IMR-90 (cell line): ENCODE results near the gene C1orf167. TPM values are rescaled to one million over a fixed set of nuclear protein-coding genes. Genes with fewer than 3 reads are reported as not detected.

ENCODE experiments used
- ATAC-seq: fragments of 200-7000 bp; cut with Tn5 transposase; 2 replicates; pipeline ENCODE4 v1.9.1; 2020; ENCODE audit warnings: low read depth, mild to moderate bottlenecking, moderate library complexity
- BruUV-seq: library from RNA; stranded (reverse); fragments of 400-500 nt; replicated peaks from 2 replicates; lab custom pipeline; 2021; lab: Mats Ljungman, UMichigan
- CTCF ChIA-PET: fragments of 300-600 bp; formaldehyde crosslinking; extraction: SDS; loops from one replicate; lab custom pipeline; 2021; ENCODE audit warnings: antibody characterized with exemption; lab: Yijun Ruan, JAX
- POLR2A ChIA-PET: fragments of 300-600 bp; sonication (Branson Sonifier 250); formaldehyde crosslinking; loops from one replicate; lab custom pipeline; 2022; ENCODE audit warnings: antibody characterized with exemption; ENCODE audit not compliant: unreplicated experiment; lab: Charles Lee
- DNase-seq: peaks from one replicate; pipeline ENCODE4 v3.0.0; 2013
- H2AFZ ChIP-seq: replicated peaks from 2 replicates; pipeline ENCODE3; 2013; ENCODE audit warnings: low read length, mild to moderate bottlenecking; ENCODE audit not compliant: poor library complexity
- H2AK5ac ChIP-seq: 2 replicates; pipeline ENCODE4 v1.6.1; 2013; ENCODE audit warnings: low read depth, low read length, inconsistent platforms
- H2AK9ac ChIP-seq: replicated peaks from 2 replicates; pipeline ENCODE3; 2013; ENCODE audit warnings: mild to moderate bottlenecking, low read depth, low read length, moderate library complexity; ENCODE audit not compliant: poor library complexity
- H2BK120ac ChIP-seq: 2 replicates; pipeline ENCODE4 v1.6.1; 2013; ENCODE audit warnings: low read depth, low read length, inconsistent platforms
- H2BK15ac ChIP-seq: 3 replicates; pipeline ENCODE4 v1.6.1; 2013; ENCODE audit warnings: low read depth, low read length, inconsistent platforms
- H2BK20ac ChIP-seq: 2 replicates; pipeline ENCODE4 v1.6.1; 2013; ENCODE audit warnings: low read depth, mild to moderate bottlenecking, inconsistent platforms, low read length, moderate library complexity
- H2BK5ac ChIP-seq: 2 replicates; pipeline ENCODE4 v1.6.1; 2013; ENCODE audit warnings: mild to moderate bottlenecking, low read depth, low read length, inconsistent platforms; ENCODE audit not compliant: poor library complexity, severe bottlenecking
- H3K14ac ChIP-seq: replicated peaks from 2 replicates; pipeline ENCODE4 v1.6.1; 2013; ENCODE audit warnings: low read depth, low read length, inconsistent platforms
- H3K18ac ChIP-seq: 2 replicates; pipeline ENCODE4 v1.6.1; 2013; ENCODE audit warnings: low read depth, low read length, control low read depth
- H3K23ac ChIP-seq: 2 replicates; pipeline ENCODE4 v1.6.1; 2013; ENCODE audit warnings: low read depth, low read length, inconsistent platforms
- H3K27ac ChIP-seq: 2 replicates; pipeline ENCODE4 v1.5.1; 2013; ENCODE audit warnings: mild to moderate bottlenecking, control low read depth, low read length; ENCODE audit not compliant: insufficient read depth
- H3K27me3 ChIP-seq: 2 replicates; pipeline ENCODE4 v1.6.1; 2013; ENCODE audit warnings: low read length; ENCODE audit not compliant: control insufficient read depth, insufficient read depth
- H3K36me3 ChIP-seq: 2 replicates; pipeline ENCODE4 v1.6.1; 2013; ENCODE audit warnings: low read length, mixed read lengths; ENCODE audit not compliant: control insufficient read depth, insufficient read depth
- H3K4ac ChIP-seq: 2 replicates; pipeline ENCODE4 v1.6.1; 2013; ENCODE audit warnings: low read depth, low read length, inconsistent platforms
- H3K4me1 ChIP-seq: 2 replicates; pipeline ENCODE4 v1.6.1; 2013; ENCODE audit warnings: low read length, mixed read lengths; ENCODE audit not compliant: control insufficient read depth, insufficient read depth
- H3K4me2 ChIP-seq: 2 replicates; pipeline ENCODE4 v1.6.1; 2013; ENCODE audit warnings: low read depth, mild to moderate bottlenecking, control low read depth, low read length, moderate library complexity
- H3K4me3 ChIP-seq: 2 replicates; pipeline ENCODE4 v1.5.1; 2013; ENCODE audit warnings: low read depth, mild to moderate bottlenecking, control low read depth, low read length, moderate library complexity; ENCODE audit not compliant: insufficient read depth
- H3K56ac ChIP-seq: 2 replicates; pipeline ENCODE4 v1.6.1; 2013; ENCODE audit warnings: low read length, inconsistent platforms; ENCODE audit not compliant: insufficient read depth; ENCODE audit errors: extremely low read depth
- H3K79me1 ChIP-seq, 2 experiments: 2 replicates each; pipeline ENCODE4 v1.6.1; 2013; ENCODE audit warnings: low read length in 2 of 2, inconsistent platforms in 1 of 2, low read depth in 1 of 2
- H3K9ac ChIP-seq: 2 replicates; pipeline ENCODE4 v1.6.1; 2013; ENCODE audit warnings: low read depth, low read length, control low read depth
- H3K9me1 ChIP-seq: 2 replicates; pipeline ENCODE4 v1.6.1; 2013; ENCODE audit warnings: low read length, inconsistent platforms; ENCODE audit not compliant: insufficient read depth
- H3K9me3 ChIP-seq: 2 replicates; pipeline ENCODE4 v1.6.1; 2013; ENCODE audit warnings: low read length; ENCODE audit not compliant: control insufficient read depth, insufficient read depth
- H4K20me1 ChIP-seq: 2 replicates; pipeline ENCODE4 v1.6.1; 2013; ENCODE audit warnings: low read length, inconsistent platforms; ENCODE audit not compliant: insufficient read depth
- H4K5ac ChIP-seq: 2 replicates; pipeline ENCODE4 v1.6.1; 2013; ENCODE audit warnings: mild to moderate bottlenecking, low read depth, low read length, control low read depth
- H4K8ac ChIP-seq, 2 experiments: 2 replicates each; pipeline ENCODE4 v1.6.1; 2013; ENCODE audit warnings: low read depth in 2 of 2, low read length in 2 of 2, control low read depth in 1 of 2, inconsistent platforms in 1 of 2
- H4K91ac ChIP-seq: 2 replicates; pipeline ENCODE4 v1.6.1; 2013; ENCODE audit warnings: low read depth, low read length, inconsistent platforms; ENCODE audit not compliant: insufficient read depth
- BHLHE40 ChIP-seq: fragments of 150-350 bp; IDR thresholded peaks from 2 replicates; pipeline ENCODE4 v1.6.1; 2016; ENCODE audit warnings: mild to moderate bottlenecking, low read depth, low read length
- CEBPB ChIP-seq: IDR thresholded peaks from 2 replicates; pipeline ENCODE4 v1.6.1; 2012; ENCODE audit warnings: low read depth, low read length, improper control_type of control experiment
- CHD1 ChIP-seq: IDR thresholded peaks from 2 replicates; pipeline ENCODE4 v1.6.1; 2012; ENCODE audit warnings: low read depth, low read length, improper control_type of control experiment
- FOS ChIP-seq: fragments of 150-350 bp; IDR thresholded peaks from 2 replicates; pipeline ENCODE4 v1.6.1; 2016; ENCODE audit warnings: low read depth, low read length
- MAFK ChIP-seq: IDR thresholded peaks from 2 replicates; pipeline ENCODE4 v1.6.1; 2012; ENCODE audit warnings: low read depth, low read length, improper control_type of control experiment
- MAZ ChIP-seq: IDR thresholded peaks from 2 replicates; pipeline ENCODE4 v1.6.1; 2012; ENCODE audit warnings: low read depth, mild to moderate bottlenecking, low read length, improper control_type of control experiment, moderate library complexity, borderline replicate concordance
- MXI1 ChIP-seq: IDR thresholded peaks from 2 replicates; pipeline ENCODE4 v1.6.1; 2012; ENCODE audit warnings: low read depth, mild to moderate bottlenecking, low read length, moderate library complexity, borderline replicate concordance
- POLR2A ChIP-seq: IDR thresholded peaks from 2 replicates; pipeline ENCODE4 v1.6.1; 2012; ENCODE audit warnings: mild to moderate bottlenecking, low read depth, low read length
- RAD21 ChIP-seq: IDR thresholded peaks from 2 replicates; pipeline ENCODE4 v1.6.1; 2012; ENCODE audit warnings: low read length, improper control_type of control experiment
- RCOR1 ChIP-seq: IDR thresholded peaks from 2 replicates; pipeline ENCODE4 v1.6.1; 2012; ENCODE audit warnings: mild to moderate bottlenecking, low read length, improper control_type of control experiment; ENCODE audit not compliant: insufficient replicate concordance
- RFX5 ChIP-seq: IDR thresholded peaks from 2 replicates; pipeline ENCODE4 v1.8.0; 2012; ENCODE audit warnings: low read depth, mild to moderate bottlenecking, low read length, moderate library complexity
- SMC3 ChIP-seq: fragments of 150-350 bp; IDR thresholded peaks from 2 replicates; pipeline ENCODE4 v1.6.1; 2016; ENCODE audit warnings: low read depth, mild to moderate bottlenecking, antibody characterized with exemption, low read length, moderate library complexity
- WGBS, 2 experiments: methylation state at CpG; one replicate each; pipeline versions ENCODE4 v1.1.5 to v1.1.7; 2013; ENCODE audit warnings: missing lambda C conversion rate in 2 of 2; ENCODE audit not compliant: insufficient read length in 1 of 2; ENCODE audit errors: extremely low coverage in 2 of 2; 5-methylcytosine and 5-hydroxymethylcytosine counted together
- dilution Hi-C: fragments of 300-500 bp; cut with HindIII; formaldehyde crosslinking; loops from one replicate; pipeline ENCODE4 v1.14.3; 2018; ENCODE audit warnings: low sequenced_read_pairs; ENCODE audit not compliant: unreplicated experiment
- in situ Hi-C: fragments of 300-500 bp; cut with MboI; formaldehyde crosslinking; loops from 3 replicates; pipeline ENCODE4 v1.14.3; 2019; ENCODE audit warnings: low sequenced_read_pairs, inconsistent platforms, mixed read lengths
- intact Hi-C: fragments of 100-400 bp; cut with micrococcal nuclease; formaldehyde crosslinking; loops from 2 replicates; pipeline ENCODE4 v1.10.0; 2022
- polyA plus RNA-seq, 3 experiments: library from polyadenylated mRNA; depleted of rRNA; stranded (reverse); fragments of >200 nt; gene quantifications; 2 replicates each; pipeline ENCODE4 v1.2.3, GENCODE V29; 2012; ENCODE audit warnings: low replicate concordance in 1 of 3
- total RNA-seq: library from RNA; depleted of rRNA; stranded (reverse); fragments of >200 nt; gene quantifications from 2 replicates; pipeline ENCODE4 v1.2.3, GENCODE V29; 2012
- TF ChIP-seq, protein P1 (sequence below): conservative IDR thresholded peaks from 2 replicates; pipeline ENCODE4 v1.5.1; 2012; ENCODE audit warnings: mild to moderate bottlenecking, low read depth, low read length, improper control_type of control experiment
- TF ChIP-seq, protein P2 (sequence below): fragments of 150-350 bp; IDR thresholded peaks from 2 replicates; pipeline ENCODE4 v1.6.1; 2016; ENCODE audit warnings: low read depth, mild to moderate bottlenecking, low read length, moderate library complexity, borderline replicate concordance
- TF ChIP-seq, protein P3 (sequence below): fragments of 150-350 bp; IDR thresholded peaks from 2 replicates; pipeline ENCODE4 v1.6.1; 2017; ENCODE audit warnings: mild to moderate bottlenecking, antibody characterized with exemption, low read length, low read depth

Gene C1orf167
- total and polyA plus RNA-seq, 2 of the 4 experiments (the other 2 are of a cell fraction) = under 0.01 to 0.15 TPM

DNA sequence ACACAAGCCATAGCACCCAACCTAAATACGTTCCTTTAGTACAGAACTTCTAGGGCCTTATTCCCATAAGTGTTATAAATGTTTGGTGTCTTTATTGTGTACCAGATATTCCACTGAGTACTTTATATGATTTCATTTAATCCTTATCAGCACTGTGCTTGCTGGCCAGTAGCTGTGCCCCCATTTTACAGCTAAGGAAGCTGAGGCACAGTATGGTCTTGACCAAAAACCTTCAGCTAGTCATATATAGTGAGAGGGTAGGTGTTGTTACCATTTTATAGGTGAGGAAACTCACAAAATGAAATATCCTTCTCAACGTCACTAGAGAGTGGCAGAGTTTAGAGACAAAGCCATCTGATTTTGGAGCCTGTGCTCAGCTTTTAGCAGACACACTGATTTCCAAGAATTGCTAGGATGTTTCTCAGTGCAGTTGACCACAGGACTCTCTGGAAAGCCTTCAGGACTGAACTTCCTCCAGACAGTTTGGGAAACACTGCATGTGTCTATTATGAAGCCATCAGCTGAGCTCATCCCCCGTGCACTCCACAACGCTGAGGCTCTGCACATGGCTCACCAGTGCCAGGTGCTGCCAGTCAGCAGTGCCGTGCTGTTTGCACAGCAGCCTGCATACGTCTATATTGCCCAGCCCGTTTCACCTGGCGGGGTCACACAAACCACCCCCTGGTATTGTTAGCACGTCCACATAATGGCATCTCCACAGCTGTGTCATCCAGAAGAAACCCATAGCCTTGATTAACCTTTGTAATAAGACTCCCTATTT, 70.1 kb downstream of the C1orf167 start:
- no peak overlapping the region for H4K91ac ChIP-seq
- no peak overlapping the region for H4K8ac ChIP-seq
- ATAC-seq = no peak
- no peak overlapping the region for H3K4me2 ChIP-seq
- peaks cover 9% of the 10 kb centered on the region; the same call in 1 of the 2 replicates for H4K20me1 ChIP-seq
- no peak overlapping the region for H3K9ac ChIP-seq
- POLR2A ChIA-PET = interaction anchor here (0.6 kb wide), 1 partner anchor 235 kb away, joined by 3 read pairs; no protein-coding TSS in a partner anchor
- H3K27me3 ChIP-seq = no peaks in the 10 kb centered on the region
- no peak overlapping the region for H2AK9ac ChIP-seq
- CTCF ChIA-PET = no interaction called here
- H3K9me3 ChIP-seq = no peaks in the 10 kb centered on the region
- no peak overlapping the region for H3K4me3 ChIP-seq
- H3K79me1 ChIP-seq = peaks cover 0 to 4% of the 10 kb centered on the region in 2 experiments; a peak in 2 of 4 replicates
- no peak overlapping the region for H4K5ac ChIP-seq
- H3K18ac ChIP-seq = no peak overlapping the region
- H2BK120ac ChIP-seq = no peak overlapping the region
- in situ Hi-C loops = no loop called here
- H3K56ac ChIP-seq = no peak overlapping the region
- DNase-seq = no peak
- dilution Hi-C loops = no loop called here
- H2AK5ac ChIP-seq = no peak overlapping the region
- no peak overlapping the region for H2BK20ac ChIP-seq
- H3K4me1 ChIP-seq = no peaks in the 10 kb centered on the region
- H3K4ac ChIP-seq = no peak overlapping the region
- H3K14ac ChIP-seq = no peak overlapping the region
- no peak overlapping the region for H2BK5ac ChIP-seq
- H3K27ac ChIP-seq = no peak overlapping the region
- WGBS, 2 experiments = 96% methylated on average over 3 of the region's 9 CpGs; no CpG with 5 or more reads in 1 of the 2 experiments
- H2AFZ ChIP-seq = no peak overlapping the region
- no peak overlapping the region for H2BK15ac ChIP-seq
- BruUV-seq = no TSS peak
- peaks cover 73% of the 10 kb centered on the region for H3K36me3 ChIP-seq
- H3K23ac ChIP-seq = no peak overlapping the region
- no peaks in the 10 kb centered on the region for H3K9me1 ChIP-seq
- intact Hi-C loops = no loop called here
- no peak for TF ChIP-seq RCOR1
- TF ChIP-seq, protein P1, sequence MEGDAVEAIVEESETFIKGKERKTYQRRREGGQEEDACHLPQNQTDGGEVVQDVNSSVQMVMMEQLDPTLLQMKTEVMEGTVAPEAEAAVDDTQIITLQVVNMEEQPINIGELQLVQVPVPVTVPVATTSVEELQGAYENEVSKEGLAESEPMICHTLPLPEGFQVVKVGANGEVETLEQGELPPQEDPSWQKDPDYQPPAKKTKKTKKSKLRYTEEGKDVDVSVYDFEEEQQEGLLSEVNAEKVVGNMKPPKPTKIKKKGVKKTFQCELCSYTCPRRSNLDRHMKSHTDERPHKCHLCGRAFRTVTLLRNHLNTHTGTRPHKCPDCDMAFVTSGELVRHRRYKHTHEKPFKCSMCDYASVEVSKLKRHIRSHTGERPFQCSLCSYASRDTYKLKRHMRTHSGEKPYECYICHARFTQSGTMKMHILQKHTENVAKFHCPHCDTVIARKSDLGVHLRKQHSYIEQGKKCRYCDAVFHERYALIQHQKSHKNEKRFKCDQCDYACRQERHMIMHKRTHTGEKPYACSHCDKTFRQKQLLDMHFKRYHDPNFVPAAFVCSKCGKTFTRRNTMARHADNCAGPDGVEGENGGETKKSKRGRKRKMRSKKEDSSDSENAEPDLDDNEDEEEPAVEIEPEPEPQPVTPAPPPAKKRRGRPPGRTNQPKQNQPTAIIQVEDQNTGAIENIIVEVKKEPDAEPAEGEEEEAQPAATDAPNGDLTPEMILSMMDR = no peak
- TF ChIP-seq RAD21 = no peak
- no peak for TF ChIP-seq BHLHE40
- no peak for TF ChIP-seq POLR2A
- TF ChIP-seq MXI1 = no peak
- no peak for TF ChIP-seq MAFK
- TF ChIP-seq, protein P2, sequence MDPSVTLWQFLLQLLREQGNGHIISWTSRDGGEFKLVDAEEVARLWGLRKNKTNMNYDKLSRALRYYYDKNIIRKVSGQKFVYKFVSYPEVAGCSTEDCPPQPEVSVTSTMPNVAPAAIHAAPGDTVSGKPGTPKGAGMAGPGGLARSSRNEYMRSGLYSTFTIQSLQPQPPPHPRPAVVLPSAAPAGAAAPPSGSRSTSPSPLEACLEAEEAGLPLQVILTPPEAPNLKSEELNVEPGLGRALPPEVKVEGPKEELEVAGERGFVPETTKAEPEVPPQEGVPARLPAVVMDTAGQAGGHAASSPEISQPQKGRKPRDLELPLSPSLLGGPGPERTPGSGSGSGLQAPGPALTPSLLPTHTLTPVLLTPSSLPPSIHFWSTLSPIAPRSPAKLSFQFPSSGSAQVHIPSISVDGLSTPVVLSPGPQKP = no peak
- TF ChIP-seq, protein P3, sequence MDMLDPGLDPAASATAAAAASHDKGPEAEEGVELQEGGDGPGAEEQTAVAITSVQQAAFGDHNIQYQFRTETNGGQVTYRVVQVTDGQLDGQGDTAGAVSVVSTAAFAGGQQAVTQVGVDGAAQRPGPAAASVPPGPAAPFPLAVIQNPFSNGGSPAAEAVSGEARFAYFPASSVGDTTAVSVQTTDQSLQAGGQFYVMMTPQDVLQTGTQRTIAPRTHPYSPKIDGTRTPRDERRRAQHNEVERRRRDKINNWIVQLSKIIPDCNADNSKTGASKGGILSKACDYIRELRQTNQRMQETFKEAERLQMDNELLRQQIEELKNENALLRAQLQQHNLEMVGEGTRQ = no peak
- no peak for TF ChIP-seq FOS
- no peak for TF ChIP-seq MAZ
- TF ChIP-seq RFX5 = no peak
- no peak for TF ChIP-seq CEBPB
- no peak for TF ChIP-seq CHD1
- no peak for TF ChIP-seq SMC3
